ENCODE data around the gene RPL41.
A peak's percentile ranks its signal among the peaks of the same experiment; 100 is the strongest.

RPL41 gene

GRCh38 chr12:56129206-56129941 is 12.9 kb downstream of the RPL41 start:
- DNase-seq = peak; percentile 58 to 77

- no peak for DNase-seq
Measured at GRCh38 chr12:56129942-56130495, 13.6 kb downstream of the RPL41 start.

GRCh38 chr12:56130876-56131275 is 14.4 kb downstream of the RPL41 start:
- no peak for DNase-seq

- no peak for DNase-seq
Measured at GRCh38 chr12:56134897-56135296, 18.5 kb downstream of the RPL41 start.

GRCh38 chr12:56137853-56138571 is 21.6 kb downstream of the RPL41 start:
- no peak for DNase-seq

- peak in 1 of 2 experiments; percentile 10 for DNase-seq
Measured at GRCh38 chr12:56141946-56142784, 25.7 kb downstream of the RPL41 start.

GRCh38 chr12:56143217-56143616 is 26.8 kb downstream of the RPL41 start:
- no peak for DNase-seq

- no peak for DNase-seq
Measured at GRCh38 chr12:56143870-56144269, 27.4 kb downstream of the RPL41 start.

GRCh38 chr12:56145217-56145616 is 28.8 kb downstream of the RPL41 start:
- no peak for DNase-seq

- no peak for DNase-seq
Measured at GRCh38 chr12:56146492-56147460, 30.3 kb downstream of the RPL41 start.

- DNase-seq = peak; percentile 13 to 27
Measured at GRCh38 chr12:56150563-56150962, 34.1 kb downstream of the RPL41 start.

- peak; percentile 35 to 42 for DNase-seq
Measured at GRCh38 chr12:56151672-56152131, 35.3 kb downstream of the RPL41 start.

- peak; percentile 83 to 87 for DNase-seq
Measured at GRCh38 chr12:56152132-56152755, 35.8 kb downstream of the RPL41 start, which contains the start of gene MYL6B. TSS of gene MYL6B (plus strand) at chr12:56152587. CDS start at chr12:56153919, 1,332 bp downstream.

GRCh38 chr12:56152756-56153677 is 36.6 kb downstream of the RPL41 start:
- DNase-seq = no peak

GRCh38 chr12:56153678-56154065 is 37.2 kb downstream of the RPL41 start:
- no peak for DNase-seq

- DNase-seq = no peak
Measured at GRCh38 chr12:56154246-56154771, 37.9 kb downstream of the RPL41 start.

GRCh38 chr12:56154818-56155217 is 38.4 kb downstream of the RPL41 start:
- no peak for DNase-seq

GRCh38 chr12:56155256-56155845 is 38.9 kb downstream of the RPL41 start:
- no peak for DNase-seq
